Erythroblast (primary cell): ENCODE data around the gene IGF2BP3.

Experiments
- GATA1 ChIP-seq: IDR thresholded peaks from 2 replicates; pipeline ENCODE4 v1.6.1; 2011; ENCODE audit warnings: low read depth, mild to moderate bottlenecking, control low read depth, low read length, moderate library complexity
- POLR2A ChIP-seq: IDR thresholded peaks from 2 replicates; pipeline ENCODE4 v1.6.1; 2011; ENCODE audit warnings: mild to moderate bottlenecking, low read length

DNA sequence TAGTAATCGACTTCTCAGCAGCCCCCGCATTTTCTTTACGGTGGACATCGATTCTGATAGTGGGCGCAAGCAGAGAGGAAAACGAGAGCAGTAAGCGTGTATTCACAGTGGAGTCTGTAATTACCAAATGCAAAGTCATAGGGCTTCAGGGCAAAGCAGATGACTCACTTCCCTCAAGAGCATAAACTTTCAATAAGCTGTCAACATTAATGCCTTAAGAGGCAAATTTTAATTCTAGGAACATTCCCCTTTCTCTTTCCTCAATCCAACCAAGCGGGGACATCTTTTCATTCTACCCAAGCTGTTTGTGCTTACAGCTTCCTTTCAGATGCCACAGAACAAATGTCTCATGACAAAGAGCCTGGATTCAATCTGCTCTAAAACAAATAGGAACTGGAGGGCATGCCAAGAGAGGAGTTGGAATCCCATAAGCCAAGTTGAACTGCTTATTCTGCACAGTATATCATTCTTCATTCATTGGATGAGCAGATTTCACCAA is 122.6 kb downstream of the IGF2BP3 start:
- TF ChIP-seq POLR2A (no peak), GATA1 (no peak)
